GM12892 (cell line): ENCODE results near the gene LSM2.

Experiments used
- POLR2A ChIP-seq: IDR thresholded peaks from 2 replicates; pipeline ENCODE4 v1.6.1; 2011; ENCODE audit warnings: low read depth, low read length, control low read depth
- POLR2AphosphoS5 ChIP-seq: IDR thresholded peaks from 2 replicates; pipeline ENCODE4 v1.6.1; 2011; ENCODE audit warnings: low read depth, low read length, control low read depth

DNA sequence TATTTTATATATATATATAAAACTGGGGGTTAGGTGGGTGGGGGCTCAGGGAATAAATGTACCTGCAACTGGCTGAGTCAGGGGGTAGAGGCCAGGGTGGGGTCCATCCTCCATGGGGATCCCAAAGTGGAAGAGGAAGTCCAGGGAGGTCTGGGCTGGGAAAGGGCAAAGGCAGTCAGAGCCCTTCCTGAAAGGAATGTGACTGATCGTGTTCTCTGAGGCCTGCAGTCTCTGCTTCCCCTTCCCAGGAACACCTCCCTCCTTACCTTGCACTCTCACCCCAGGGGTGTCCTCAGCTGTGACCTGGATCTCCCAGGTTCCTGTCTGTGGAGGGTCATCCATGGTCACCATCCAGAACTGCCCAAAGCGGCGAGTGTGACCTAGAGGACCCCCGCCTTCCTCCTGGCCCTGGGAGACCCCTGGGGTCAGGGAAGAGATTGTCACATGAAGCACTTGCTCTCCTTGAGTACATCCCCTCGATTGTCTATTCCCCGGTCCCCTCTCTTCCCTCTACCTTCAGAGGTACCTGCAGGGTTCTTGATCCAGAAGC, 39.6 kb downstream of the LSM2 start:
- TF ChIP-seq POLR2AphosphoS5 (no peak), POLR2A (no peak)
